ENCODE data around the gene AMOTL1. TPM values are rescaled to one million over a fixed set of nuclear protein-coding genes. Genes with fewer than 3 reads are reported as not detected.
"Not testable (repeated sequence)": the region's sequence is repeated elsewhere in the genome, so short reads cannot be mapped to it uniquely, and the experiment has no call there.

Gene AMOTL1
- total RNA-seq, 4 donors from 2014 or later: 150 to 393 (median 244) TPM

GRCh38 chr11:94845622-94846021 is 77.5 kb downstream of the AMOTL1 start:
- H3K36me3 ChIP-seq: peaks cover 0 to 20% of the 10 kb centered on the region in 2 donors
- TF ChIP-seq CTCF (IDR thresholded peaks at IDR 0.05 in 4 of 5, conservative IDR thresholded peaks at IDR 0.05 in 1 of 5) (no peak), POLR2A (IDR thresholded peaks at IDR 0.05) (no peak)
- H3K27ac ChIP-seq: no peak overlapping the region
- no peaks in the 10 kb centered on the region for H3K27me3 ChIP-seq
- peak in 1 of 2 donors; percentile 18 for ATAC-seq
- DNase-seq: no peak
- H3K4me3 ChIP-seq: no peak overlapping the region
- intact Hi-C loops (cut with DNase I; ENCODE audit: low total_unique reads) (no loop called here), in situ Hi-C loops (cut with MboI; ENCODE audit: low sequenced_read_pairs in 4 of 4) (no loop called here)
- no peaks in the 10 kb centered on the region for H3K9me3 ChIP-seq
- peaks cover 47 to 58% of the 10 kb centered on the region in 2 donors for H3K4me1 ChIP-seq

GRCh38 chr11:94849839-94850238 is 81.7 kb downstream of the AMOTL1 start:
- intact Hi-C loops (cut with DNase I; ENCODE audit: low total_unique reads) (no loop called here), in situ Hi-C loops (cut with MboI; ENCODE audit: low sequenced_read_pairs in 4 of 4) (no loop called here)
- Histone ChIP-seq H3K27me3 (no peaks in the 10 kb centered on the region), H3K9me3 (no peaks in the 10 kb centered on the region), H3K36me3 (peaks cover 0 to 58% of the 10 kb centered on the region in 2 donors), H3K27ac (peak overlapping the region in 1 of 4 donors; percentile 69), H3K4me3 (no peak overlapping the region), H3K4me1 (peaks cover 43 to 51% of the 10 kb centered on the region in 2 donors)
- DNase-seq (no peak), ATAC-seq (no peak)
- TF ChIP-seq CTCF (IDR thresholded peaks at IDR 0.05 in 4 of 5, conservative IDR thresholded peaks at IDR 0.05 in 1 of 5): no peak
- no peak for TF ChIP-seq POLR2A (IDR thresholded peaks at IDR 0.05)

GRCh38 chr11:94851864-94852636 is 83.9 kb downstream of the AMOTL1 start:
- in situ Hi-C loops (cut with MboI; ENCODE audit: low sequenced_read_pairs in 4 of 4): no loop called here
- H3K4me3 ChIP-seq: no peak overlapping the region
- H3K9me3 ChIP-seq: no peaks in the 10 kb centered on the region
- intact Hi-C loops (cut with DNase I; ENCODE audit: low total_unique reads): no loop called here
- no peak for DNase-seq
- H3K36me3 ChIP-seq: peaks cover 0 to 63% of the 10 kb centered on the region in 2 donors
- TF ChIP-seq POLR2A (IDR thresholded peaks at IDR 0.05) (no peak), CTCF (IDR thresholded peaks at IDR 0.05 in 4 of 5, conservative IDR thresholded peaks at IDR 0.05 in 1 of 5) (no peak)
- H3K4me1 ChIP-seq: peaks cover 47 to 52% of the 10 kb centered on the region in 2 donors
- peak; percentile 46 to 53 for ATAC-seq
- no peaks in the 10 kb centered on the region for H3K27me3 ChIP-seq
- peak overlapping the region; percentile 21 to 69 (median 58) for H3K27ac ChIP-seq

GRCh38 chr11:94853288-94853687 is 85.1 kb downstream of the AMOTL1 start:
- H3K9me3 ChIP-seq; ATAC-seq; intact Hi-C loops (cut with DNase I; ENCODE audit: low total_unique reads); in situ Hi-C loops (cut with MboI; ENCODE audit: low sequenced_read_pairs in 4 of 4); H3K4me3 ChIP-seq; H3K27me3 ChIP-seq; DNase-seq: not testable (repeated sequence)
- Histone ChIP-seq H3K27ac (peak overlapping the region in 1 of 4 donors; percentile 69), H3K4me1 (peaks cover 58 to 63% of the 10 kb centered on the region in 2 donors), H3K36me3 (peaks cover 0 to 71% of the 10 kb centered on the region in 2 donors)

- H3K36me3 ChIP-seq: peaks cover 0 to 75% of the 10 kb centered on the region in 2 donors
- DNase-seq (no peak), ATAC-seq (no peak)
- in situ Hi-C loops (cut with MboI; ENCODE audit: low sequenced_read_pairs in 4 of 4) (no loop called here), intact Hi-C loops (cut with DNase I; ENCODE audit: low total_unique reads) (no loop called here)
- no peak for TF ChIP-seq POLR2A (IDR thresholded peaks at IDR 0.05)
- TF ChIP-seq CTCF (IDR thresholded peaks at IDR 0.05 in 4 of 5, conservative IDR thresholded peaks at IDR 0.05 in 1 of 5): no peak
- no peak overlapping the region for H3K4me3 ChIP-seq
- H3K27ac ChIP-seq: peak overlapping the region in 1 of 4 donors; percentile 66
- H3K27me3 ChIP-seq: no peaks in the 10 kb centered on the region
- H3K4me1 ChIP-seq: peaks cover 58 to 63% of the 10 kb centered on the region in 2 donors
- H3K9me3 ChIP-seq: no peaks in the 10 kb centered on the region
Observed at GRCh38 chr11:94853836-94854235, 85.7 kb downstream of the AMOTL1 start.
